ENCODE measurements around the gene ELOVL6. TPM values are rescaled to one million over a fixed set of nuclear protein-coding genes. Genes with fewer than 3 reads are reported as not detected.

The ELOVL6 gene
- total and polyA plus RNA-seq, 10 of the 15 experiments (the other 5 are each of a cell fraction or from before 2014, with no cell fraction given): 3.9 to 33.5 (median 8.1) TPM

- no peaks in the 10 kb centered on the region for H3K9me3 ChIP-seq (replicated peaks; ENCODE audit: control insufficient read depth, insufficient read depth, low read length)
- ChIA-PET SMC1A (ENCODE audit: uncharacterized antibody, unreplicated experiment) (no interaction called here), POLR2A (no interaction called here), RAD21 (ENCODE audit: unreplicated experiment) (interaction anchor here (1.0 kb wide), 1 partner anchor 84 kb away, joined by 3 read pairs; no protein-coding TSS in a partner anchor), CTCF (no interaction called here)
- ATAC-seq (no peak), DNase-seq (ENCODE audit: low read depth, low spot score) (no peak), FAIRE-seq (no peak)
- H4K20me1 ChIP-seq (ENCODE audit: control insufficient read depth, insufficient read depth): no peaks in the 10 kb centered on the region
- no peak overlapping the region for H3K4me2 ChIP-seq (ENCODE audit: control insufficient read depth, insufficient read depth)
- H3K4me1 ChIP-seq (ENCODE audit: control insufficient read depth, insufficient read depth, low read length): no peaks in the 10 kb centered on the region
- BruUV-seq (replicated peaks): no TSS peak
- intact Hi-C loops (cut with micrococcal nuclease; ENCODE audit: unreplicated experiment) (no loop called here), in situ Hi-C loops (cut with MboI) (no loop called here)
- 93% methylated on average over 6 of the region's 6 CpGs for WGBS (ENCODE audit: insufficient coverage, insufficient replicate concordance, low lambda C conversion rate, missing lambda C conversion rate)
- H3K36me3 ChIP-seq (ENCODE audit: control insufficient read depth in 2 of 2, insufficient read depth in 2 of 2, low read length in 1 of 2): no peaks in the 10 kb centered on the region
- no peak overlapping the region for H3K4me3 ChIP-seq
- H3K79me2 ChIP-seq (ENCODE audit: control insufficient read depth, insufficient read depth, low read length): no peaks in the 10 kb centered on the region
- no peak overlapping the region for H2AFZ ChIP-seq (ENCODE audit: control insufficient read depth, low read depth, low read length)
- no peak overlapping the region for H3K27ac ChIP-seq (ENCODE audit: control insufficient read depth, insufficient read depth)
- H3K9ac ChIP-seq (ENCODE audit: control insufficient read depth, insufficient read depth, low read length): no peak overlapping the region
- no peaks in the 10 kb centered on the region for H3K27me3 ChIP-seq (replicated peaks in 1 of 2; ENCODE audit: control insufficient read depth in 2 of 2, insufficient read depth in 2 of 2, low read length in 1 of 2)
- TF ChIP-seq ELK1 (IDR thresholded peaks at IDR 0.05; ENCODE audit: low read depth, low read length) (no peak), SIN3A (IDR thresholded peaks at IDR 0.05; ENCODE audit: low read depth, low read length) (no peak), BMI1 (IDR thresholded peaks at IDR 0.05; ENCODE audit: borderline replicate concordance) (no peak), REST (IDR thresholded peaks at IDR 0.05; ENCODE audit: low read depth, low read length) (no peak), FOS (IDR thresholded peaks at IDR 0.05; ENCODE audit: borderline replicate concordance, extremely low read depth, insufficient read length) (no peak), JUNB (IDR thresholded peaks at IDR 0.05) (no peak), FOXK2 (IDR thresholded peaks at IDR 0.05) (no peak), PBX3 (IDR thresholded peaks at IDR 0.05; ENCODE audit: insufficient replicate concordance, low read depth, low read length) (no peak), SIX5 (IDR thresholded peaks at IDR 0.05; ENCODE audit: low read depth, low read length, severe bottlenecking) (no peak), RELA (IDR thresholded peaks at IDR 0.05; ENCODE audit: borderline replicate concordance, partially characterized antibody) (no peak), SUZ12 (IDR thresholded peaks at IDR 0.05; ENCODE audit: unreplicated experiment) (no peak), SREBF1 (IDR thresholded peaks at IDR 0.05; ENCODE audit: low read length) (no peak), EP300 (IDR thresholded peaks at IDR 0.05; ENCODE audit: borderline replicate concordance in 1 of 2, control insufficient read depth in 1 of 2, low read depth in 2 of 2, low read length in 2 of 2) (no peak)
Observed at GRCh38 chr4:110132816-110133719, 65.3 kb downstream of the ELOVL6 start.
